HFFc6 (cell line): ENCODE results near the gene WFDC10B. TPM values are rescaled to one million over a fixed set of nuclear protein-coding genes. Genes with fewer than 3 reads are reported as not detected.
"Not testable (repeated sequence)": the region's sequence is repeated elsewhere in the genome, so short reads cannot be mapped to it uniquely, and the experiment has no call there.

Source experiments
- DNase-seq: peaks from one replicate; pipeline ENCODE4 v3.0.0-alpha.2; 2018
- H3K27ac Mint-ChIP-seq: 2 replicates; pipeline ENCODE4 v1.8.0; 2020; ENCODE audit warnings: mild to moderate bottlenecking, mixed read lengths
- H3K27me3 Mint-ChIP-seq: 2 replicates; pipeline ENCODE4 v1.8.0; 2021; ENCODE audit warnings: mild to moderate bottlenecking, moderate library complexity, mixed read lengths; ENCODE audit not compliant: insufficient read depth
- H3K36me3 Mint-ChIP-seq: 2 replicates; pipeline ENCODE4 v1.8.0; 2021; ENCODE audit warnings: low read depth, mixed read lengths
- H3K4me1 Mint-ChIP-seq: 2 replicates; pipeline ENCODE4 v1.8.0; 2020; ENCODE audit warnings: low read depth, mixed read lengths
- H3K4me3 Mint-ChIP-seq: 2 replicates; pipeline ENCODE4 v1.8.0; 2020; ENCODE audit warnings: mild to moderate bottlenecking, moderate library complexity, mixed read lengths
- H3K9me3 Mint-ChIP-seq: 2 replicates; pipeline ENCODE4 v1.8.0; 2020; ENCODE audit warnings: mild to moderate bottlenecking, mixed read lengths
- total RNA-seq, 6 experiments: library from RNA; stranded (reverse); fragmentation: NEBNext Ultra II Directional; extraction: Animal tissue kit (Norgen Biotek cat#: 25700); gene quantifications; 2 replicates in 1 of 6; 3 replicates in 5 of 6; pipeline ENCODE4 v1.2.3, GENCODE V29; 2021
- TF ChIP-seq, protein P1 (sequence below): fragments of 200-600 bp; sonication (generic); IDR thresholded peaks from 2 replicates; pipeline ENCODE4 v1.5.0; 2021; ENCODE audit warnings: antibody characterized with exemption, mild to moderate bottlenecking

Gene WFDC10B
- total RNA-seq, 6 experiments from 2014 or later, result not detected

GRCh38 chr20:45735988-45736387, 31.2 kb upstream of the WFDC10B start:
- Mint-ChIP-seq H3K4me1 (no peaks in the 10 kb centered on the region), H3K27ac (no peak overlapping the region), H3K9me3 (peaks cover 22% of the 10 kb centered on the region), H3K36me3 (no peaks in the 10 kb centered on the region), H3K4me3 (no peak overlapping the region), H3K27me3 (peaks cover 6% of the 10 kb centered on the region; the same call in 1 of the 2 replicates)
- TF ChIP-seq, protein P1, sequence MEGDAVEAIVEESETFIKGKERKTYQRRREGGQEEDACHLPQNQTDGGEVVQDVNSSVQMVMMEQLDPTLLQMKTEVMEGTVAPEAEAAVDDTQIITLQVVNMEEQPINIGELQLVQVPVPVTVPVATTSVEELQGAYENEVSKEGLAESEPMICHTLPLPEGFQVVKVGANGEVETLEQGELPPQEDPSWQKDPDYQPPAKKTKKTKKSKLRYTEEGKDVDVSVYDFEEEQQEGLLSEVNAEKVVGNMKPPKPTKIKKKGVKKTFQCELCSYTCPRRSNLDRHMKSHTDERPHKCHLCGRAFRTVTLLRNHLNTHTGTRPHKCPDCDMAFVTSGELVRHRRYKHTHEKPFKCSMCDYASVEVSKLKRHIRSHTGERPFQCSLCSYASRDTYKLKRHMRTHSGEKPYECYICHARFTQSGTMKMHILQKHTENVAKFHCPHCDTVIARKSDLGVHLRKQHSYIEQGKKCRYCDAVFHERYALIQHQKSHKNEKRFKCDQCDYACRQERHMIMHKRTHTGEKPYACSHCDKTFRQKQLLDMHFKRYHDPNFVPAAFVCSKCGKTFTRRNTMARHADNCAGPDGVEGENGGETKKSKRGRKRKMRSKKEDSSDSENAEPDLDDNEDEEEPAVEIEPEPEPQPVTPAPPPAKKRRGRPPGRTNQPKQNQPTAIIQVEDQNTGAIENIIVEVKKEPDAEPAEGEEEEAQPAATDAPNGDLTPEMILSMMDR, result no peak
- no peak for DNase-seq

DNA sequence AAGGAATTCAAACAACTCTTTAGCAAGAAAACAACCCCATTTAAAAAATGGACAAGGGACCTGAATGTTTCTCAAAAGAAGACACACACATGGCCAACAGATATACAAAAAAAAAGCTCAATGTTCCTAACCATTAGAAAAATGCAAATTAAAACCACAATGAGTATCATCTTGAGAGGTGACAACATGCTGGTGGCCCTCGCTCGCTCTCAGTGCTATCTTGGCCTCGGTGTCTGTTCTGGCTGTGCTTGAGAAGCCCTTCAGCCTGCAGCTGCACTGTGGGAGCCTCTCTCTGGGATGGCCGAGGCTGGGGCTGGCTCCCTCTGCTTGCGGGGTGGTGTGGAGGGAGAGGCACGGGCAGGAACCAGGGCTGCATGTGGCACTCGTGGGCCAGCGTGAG, 30.7 kb upstream of the WFDC10B start:
- no peak overlapping the region for H3K4me3 Mint-ChIP-seq
- DNase-seq, result no peak
- H3K9me3 Mint-ChIP-seq, result peaks cover 24% of the 10 kb centered on the region
- no peaks in the 10 kb centered on the region for H3K36me3 Mint-ChIP-seq
- H3K27me3 Mint-ChIP-seq, result peaks cover 4% of the 10 kb centered on the region; the same call in 1 of the 2 replicates
- TF ChIP-seq, protein P1, result no peak
- H3K27ac Mint-ChIP-seq, result no peak overlapping the region
- no peaks in the 10 kb centered on the region for H3K4me1 Mint-ChIP-seq

GRCh38 chr20:45732199-45732598, 27.4 kb upstream of the WFDC10B start:
- TF ChIP-seq, protein P1, result no peak
- DNase-seq, result no peak
- Mint-ChIP-seq H3K4me1 (no peaks in the 10 kb centered on the region), H3K27me3 (peaks cover 4% of the 10 kb centered on the region; the same call in 1 of the 2 replicates), H3K27ac (no peak overlapping the region), H3K36me3 (no peaks in the 10 kb centered on the region), H3K9me3 (peaks cover 24% of the 10 kb centered on the region), H3K4me3 (no peak overlapping the region)

DNA sequence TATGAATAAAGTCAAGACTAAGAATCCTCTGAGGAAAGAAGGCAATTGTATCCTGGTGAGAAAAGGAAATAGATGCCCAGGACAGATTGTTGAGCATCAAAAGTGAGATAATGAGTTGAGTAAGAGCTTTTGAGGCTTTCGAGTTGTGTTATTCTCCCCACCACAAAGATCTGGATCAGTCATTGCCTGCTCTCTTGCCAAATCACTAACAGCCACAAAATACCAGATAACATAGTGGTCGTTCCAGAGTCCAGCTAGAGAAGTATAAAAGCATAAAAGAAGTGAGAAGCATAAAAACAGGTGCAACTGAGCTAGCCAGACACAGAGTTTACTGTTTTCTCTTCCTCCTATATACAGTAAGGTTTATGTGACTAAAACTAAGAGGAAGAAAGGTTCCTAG, 22.2 kb upstream of the WFDC10B start:
- H3K4me3 Mint-ChIP-seq, result no peak overlapping the region

GRCh38 chr20:45725134-45725533, 20.3 kb upstream of the WFDC10B start:
- no peak for DNase-seq
- peaks cover 4% of the 10 kb centered on the region; the same call in 1 of the 2 replicates for H3K27me3 Mint-ChIP-seq
- no peaks in the 10 kb centered on the region for H3K4me1 Mint-ChIP-seq
- H3K4me3 Mint-ChIP-seq, result no peak overlapping the region
- no peak overlapping the region for H3K27ac Mint-ChIP-seq
- H3K9me3 Mint-ChIP-seq, result no peaks in the 10 kb centered on the region
- no peaks in the 10 kb centered on the region for H3K36me3 Mint-ChIP-seq
- TF ChIP-seq, protein P1, result no peak

More for the DNA sequence above, 22.2 kb upstream of the WFDC10B start:
- Mint-ChIP-seq H3K9me3 (peaks cover 4% of the 10 kb centered on the region; the same call in 1 of the 2 replicates), H3K27ac (no peak overlapping the region), H3K36me3 (no peaks in the 10 kb centered on the region), H3K4me1 (no peaks in the 10 kb centered on the region), H3K27me3 (peaks cover 2% of the 10 kb centered on the region; the same call in 1 of the 2 replicates)
- TF ChIP-seq, protein P1, result no peak
- no peak for DNase-seq

DNA sequence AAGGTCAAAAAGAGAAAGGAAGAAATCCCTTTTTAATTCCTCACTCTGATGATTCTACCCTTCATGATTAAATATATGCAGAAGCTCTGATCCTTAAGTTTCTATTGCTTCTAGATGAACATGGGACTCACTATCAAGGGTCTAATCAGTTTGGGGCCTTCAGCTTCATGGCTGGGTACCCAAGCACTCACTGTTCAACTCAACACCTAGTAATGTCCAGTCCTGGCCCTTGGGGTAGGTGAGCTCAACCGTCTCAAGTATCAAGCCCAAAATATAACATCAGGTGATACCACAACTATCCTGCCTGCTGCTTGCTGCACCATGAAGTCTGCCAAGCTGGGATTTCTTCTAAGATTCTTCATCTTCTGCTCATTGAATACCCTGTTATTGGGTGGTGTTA, 17.2 kb upstream of the WFDC10B start, which contains the start of gene SPINT4:
Gene SPINT4, plus strand, starts transcription at position 301 of the 400 bp plus-strand sequence. Its CDS starts 21 bp downstream, at position 322.
- Mint-ChIP-seq H3K27ac (no peak within 1 kb of the TSS), H3K9me3 (no peaks in the 10 kb centered on the region), H3K4me3 (no peak within 1 kb of the TSS), H3K4me1 (no peaks in the 10 kb centered on the region), H3K36me3 (no peaks in the 10 kb centered on the region), H3K27me3 (peaks cover 5% of the 10 kb centered on the region; the same call in 1 of the 2 replicates)
- TF ChIP-seq, protein P1, result no peak
- DNase-seq, result no peak

- H3K4me1 Mint-ChIP-seq, H3K27ac Mint-ChIP-seq, H3K27me3 Mint-ChIP-seq, DNase-seq, H3K36me3 Mint-ChIP-seq, H3K9me3 Mint-ChIP-seq, H3K4me3 Mint-ChIP-seq: not testable (repeated sequence)
Measured at GRCh38 chr20:45716141-45716688, 11.4 kb upstream of the WFDC10B start.
